DMS 273 (cell line): ENCODE results near the gene MAD1L1.
"Not testable (repeated sequence)": the region's sequence is repeated elsewhere in the genome, so short reads cannot be mapped to it uniquely, and the experiment has no call there.

ENCODE experiments used
- DNase-seq: peaks from one replicate; lab custom pipeline; 2025; ENCODE audit not compliant: unreplicated experiment; lab: John Stamatoyannopoulos, UW

Gene MAD1L1

GRCh38 chr7:1977059-1977875 lies 255.5 kb downstream of the MAD1L1 start:
- DNase-seq, result no peak

- not testable (repeated sequence) for DNase-seq
These were observed 256.2 kb downstream of the MAD1L1 start for GRCh38 chr7:1976521-1976920.

- DNase-seq, result no peak
These were observed 257.2 kb downstream of the MAD1L1 start for GRCh38 chr7:1975581-1975980.

GRCh38 chr7:1975179-1975578 lies 257.6 kb downstream of the MAD1L1 start:
- DNase-seq, result no peak

GRCh38 chr7:1974290-1975101 lies 258.2 kb downstream of the MAD1L1 start:
- DNase-seq, result no peak

- no peak for DNase-seq
These were observed 259.2 kb downstream of the MAD1L1 start for GRCh38 chr7:1973321-1974251.

- no peak for DNase-seq
These were observed 260.0 kb downstream of the MAD1L1 start for GRCh38 chr7:1972744-1973143.

- DNase-seq, result no peak
These were observed 260.6 kb downstream of the MAD1L1 start for GRCh38 chr7:1971946-1972654.

- no peak for DNase-seq
These were observed 261.9 kb downstream of the MAD1L1 start for GRCh38 chr7:1970895-1971294.

- DNase-seq, result not testable (repeated sequence)
These were observed 262.5 kb downstream of the MAD1L1 start for GRCh38 chr7:1970285-1970660.

- no peak for DNase-seq
These were observed 263.1 kb downstream of the MAD1L1 start for GRCh38 chr7:1969459-1970284.

- no peak for DNase-seq
These were observed 264.2 kb downstream of the MAD1L1 start for GRCh38 chr7:1968397-1969111.

GRCh38 chr7:1967512-1968396 lies 265.0 kb downstream of the MAD1L1 start:
- no peak for DNase-seq

- no peak for DNase-seq
These were observed 266.0 kb downstream of the MAD1L1 start for GRCh38 chr7:1966631-1967200.

GRCh38 chr7:1965579-1966294 lies 267.0 kb downstream of the MAD1L1 start:
- DNase-seq, result no peak

GRCh38 chr7:1964913-1965578 lies 267.7 kb downstream of the MAD1L1 start:
- DNase-seq, result no peak
